D341Med (cell line): Measurements from ENCODE around the gene HEMK1.

ENCODE experiments used
- DNase-seq: peaks from one replicate; pipeline ENCODE4 v3.0.0; 2012; ENCODE audit warnings: low spot score

HEMK1 gene

DNA sequence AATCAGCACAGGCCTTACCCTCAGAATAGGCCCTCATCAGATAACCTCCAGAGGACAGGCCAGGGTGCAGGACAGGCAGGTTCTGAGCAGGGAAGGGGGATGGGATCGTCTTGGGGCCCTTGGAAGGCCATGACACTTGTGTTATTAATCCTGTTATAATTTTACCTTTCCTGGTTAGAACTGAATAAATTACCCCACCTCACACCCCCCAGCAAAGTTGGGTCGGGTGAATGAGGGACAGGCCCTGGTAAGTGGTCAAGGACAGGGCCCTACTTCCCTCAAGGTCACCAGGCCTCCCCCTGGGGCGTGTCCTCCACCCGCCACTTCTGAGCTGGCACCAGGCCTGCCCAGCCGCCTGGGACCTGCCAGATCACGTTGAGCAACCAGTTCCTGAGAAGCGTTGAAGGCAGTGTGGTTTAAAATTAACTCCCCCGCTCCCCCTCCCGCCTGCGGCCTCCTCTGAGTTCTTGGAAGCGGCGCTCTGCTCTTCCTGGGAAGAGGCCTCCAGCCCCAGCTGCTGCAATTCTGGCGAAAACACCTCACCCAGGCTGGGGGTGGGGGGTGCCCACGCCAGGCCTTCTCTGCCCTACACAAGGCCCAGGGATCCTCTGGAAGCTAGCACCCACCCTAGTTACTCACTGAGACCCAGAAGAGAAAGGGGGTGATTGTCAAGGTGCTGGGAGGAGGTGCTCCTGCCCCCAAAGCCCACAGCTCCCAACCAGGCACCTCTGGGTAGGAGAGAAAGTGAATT is 31.7 kb downstream of the HEMK1 start:
- DNase-seq = peak; percentile 77

DNA sequence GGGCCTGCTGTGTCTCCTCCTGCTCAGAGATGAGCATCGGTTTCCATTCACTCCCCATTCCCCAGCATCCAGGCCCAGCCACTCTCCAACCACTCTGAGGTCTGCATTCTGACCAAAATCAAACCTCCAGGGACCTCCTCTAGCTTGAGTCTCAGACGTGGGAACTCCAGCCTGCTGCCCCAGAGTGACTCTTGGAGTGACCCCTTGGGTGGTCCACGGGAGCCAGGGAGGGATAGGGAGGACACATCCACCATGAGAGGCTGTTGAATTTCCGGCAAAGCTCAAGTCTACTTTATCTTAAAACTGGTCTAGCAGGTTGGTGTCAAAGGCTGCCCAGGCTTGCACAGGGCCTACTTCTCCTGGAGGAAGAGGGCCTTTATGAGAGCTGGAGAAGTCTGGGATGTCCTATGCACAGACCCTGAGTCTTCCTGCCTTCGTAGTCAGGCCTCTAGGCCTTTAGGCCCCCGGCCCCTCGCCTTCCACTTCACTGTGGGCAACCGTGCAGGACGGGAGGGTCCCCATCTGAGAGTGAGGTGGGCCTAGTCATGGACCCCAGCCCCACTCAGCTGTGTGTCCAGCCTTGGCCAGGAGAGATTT is 33.4 kb downstream of the HEMK1 start:
- DNase-seq = no peak

DNA sequence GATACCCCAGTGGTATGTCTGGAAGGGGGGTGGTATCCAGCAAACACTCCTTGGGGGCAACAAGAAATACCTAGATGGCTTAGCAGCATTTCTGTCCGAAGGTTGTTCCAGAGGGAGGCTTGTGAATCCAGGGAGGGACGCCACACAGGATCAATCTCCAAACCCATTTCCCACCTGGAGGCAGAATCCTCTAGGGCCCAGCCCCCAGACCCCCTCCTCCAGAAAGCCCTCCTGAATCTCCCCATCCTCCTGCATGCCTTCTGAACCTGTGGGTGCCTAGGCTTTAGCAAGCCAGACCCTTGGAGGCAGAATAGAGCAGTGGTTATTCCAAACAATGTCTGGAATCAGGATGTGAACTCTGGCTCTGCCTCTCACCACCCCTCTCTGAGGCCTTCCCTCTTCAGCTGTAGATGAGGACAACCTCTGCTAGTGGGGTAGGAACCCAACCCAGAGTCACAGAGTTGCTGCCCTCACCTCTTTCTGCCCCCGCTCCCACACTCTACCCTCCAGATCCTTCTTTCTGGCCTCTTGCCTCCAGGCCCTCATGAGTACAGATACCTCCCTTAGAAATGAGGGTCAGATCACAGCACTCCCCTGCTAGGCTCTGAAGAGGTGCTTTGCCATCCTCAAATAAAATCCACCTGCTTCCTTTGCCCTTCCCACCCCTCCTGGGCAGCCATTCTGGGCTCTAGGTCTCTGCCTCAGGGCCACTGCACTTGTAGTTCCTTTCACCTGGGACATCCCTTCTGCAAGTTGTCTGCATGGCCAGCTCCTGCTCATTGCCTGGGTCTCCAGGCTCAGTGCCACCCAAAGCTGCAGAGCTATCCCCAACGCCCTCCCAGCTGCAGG is 34.2 kb downstream of the HEMK1 start:
- DNase-seq = no peak

DNA sequence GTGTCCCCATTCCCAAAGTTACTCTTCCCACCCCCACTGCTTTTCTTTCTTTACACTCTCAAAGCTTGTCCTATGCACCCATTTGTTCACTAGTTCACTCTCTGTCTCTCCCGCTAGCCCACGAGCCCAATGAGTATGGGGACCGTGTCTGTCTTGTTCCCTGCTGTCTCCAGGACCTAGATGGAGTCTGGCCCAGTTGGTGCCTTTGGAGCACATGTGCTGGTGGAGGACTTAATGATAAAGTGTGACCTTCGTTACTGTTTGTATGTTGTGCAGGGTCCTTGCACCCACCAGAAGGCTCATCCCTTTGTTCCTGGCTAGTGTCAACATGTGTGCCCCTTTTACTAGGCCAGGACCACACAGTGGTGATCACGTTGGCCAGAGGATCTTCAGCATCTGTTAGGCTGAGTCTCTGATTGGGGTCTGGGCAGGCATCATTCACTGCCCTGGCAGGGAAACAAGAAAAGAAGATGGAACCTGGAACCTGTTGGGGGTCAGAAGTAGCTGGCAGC is 34.8 kb downstream of the HEMK1 start:
- no peak for DNase-seq

DNA sequence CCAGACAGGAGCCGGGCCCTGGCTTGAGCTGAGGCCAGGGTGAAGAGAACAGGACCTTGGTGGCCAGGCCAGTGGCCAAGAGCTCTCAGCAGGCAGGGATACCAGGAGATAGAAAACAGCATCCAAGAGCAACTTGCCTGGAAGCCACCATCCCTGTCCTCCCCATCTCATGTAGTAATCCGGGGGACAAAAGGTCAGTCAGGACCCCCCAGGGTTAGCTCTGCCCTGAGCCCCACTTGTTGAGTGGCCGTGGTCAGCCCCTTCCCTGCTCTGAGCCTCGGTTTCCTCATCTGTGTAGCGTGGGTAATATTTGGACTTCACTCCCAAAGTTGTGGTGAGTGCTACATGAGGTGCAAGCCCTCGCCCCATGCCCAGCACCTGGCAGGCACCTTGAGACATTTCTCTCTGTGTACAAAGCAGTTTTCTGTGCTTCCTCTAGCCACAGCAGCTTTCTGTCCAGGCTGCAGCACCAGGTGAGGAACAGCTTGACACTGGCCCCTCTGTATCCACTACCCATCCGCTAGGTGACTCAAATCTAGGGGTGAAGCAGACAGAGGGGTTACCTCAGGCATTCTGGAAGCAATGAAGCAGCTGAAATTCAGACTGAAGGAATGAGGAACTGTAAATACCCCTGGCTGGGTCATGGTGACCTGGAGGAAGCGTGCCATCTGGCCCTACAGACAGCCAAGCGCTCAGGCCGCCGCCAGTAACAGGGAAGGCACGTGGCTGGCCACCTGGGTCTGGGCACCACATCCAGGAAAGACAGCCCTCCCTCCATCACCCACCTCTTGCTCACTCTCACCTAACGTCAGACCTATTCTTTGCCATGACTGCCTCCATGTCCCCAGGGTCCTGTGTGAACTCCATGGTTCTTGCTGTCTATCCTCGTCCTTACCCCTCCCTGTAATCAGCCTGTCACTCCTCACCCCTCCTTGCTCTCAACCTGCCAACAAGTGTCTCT is 35.6 kb downstream of the HEMK1 start:
- no peak for DNase-seq

DNA sequence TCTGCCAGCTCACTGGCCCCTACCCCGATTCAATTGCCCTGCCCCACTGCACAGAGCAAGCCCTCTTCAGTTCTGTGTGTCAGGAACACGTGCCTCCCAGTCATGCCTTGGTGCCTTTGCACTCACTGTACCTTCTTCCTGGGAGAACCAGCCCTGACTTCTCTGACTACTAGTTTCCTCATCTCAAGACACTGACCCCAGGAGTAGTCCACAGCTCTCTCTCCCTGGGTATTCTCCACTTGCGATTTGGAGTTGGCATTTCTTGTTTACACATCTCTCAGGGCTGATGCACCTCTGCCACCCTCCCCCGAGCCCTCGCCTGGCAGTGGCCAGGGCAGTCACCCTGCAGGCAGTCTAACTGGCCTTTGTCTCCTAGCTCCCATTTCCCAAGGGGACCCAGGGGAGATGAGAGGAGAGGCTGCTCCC is 36.6 kb downstream of the HEMK1 start:
- DNase-seq = no peak

DNA sequence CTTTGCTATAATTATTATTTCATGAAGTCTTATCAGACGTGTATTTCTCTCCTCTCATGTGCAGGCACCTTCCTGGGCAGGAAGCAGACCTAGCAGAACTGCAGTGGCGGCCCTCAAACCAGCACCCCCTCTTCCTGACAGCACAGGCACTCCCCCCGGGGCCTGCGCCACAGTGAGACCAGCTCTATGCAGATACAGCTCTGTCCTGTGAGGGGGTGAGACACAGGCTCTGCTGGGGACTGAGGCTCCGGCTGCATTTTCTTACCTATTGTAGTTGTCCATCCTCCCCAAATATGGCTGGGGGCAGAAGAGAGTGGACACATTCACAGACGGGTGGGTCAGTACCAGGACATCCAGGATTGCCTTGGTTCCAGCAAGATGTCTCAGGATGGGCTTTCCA is 37.3 kb downstream of the HEMK1 start:
- DNase-seq = no peak

DNA sequence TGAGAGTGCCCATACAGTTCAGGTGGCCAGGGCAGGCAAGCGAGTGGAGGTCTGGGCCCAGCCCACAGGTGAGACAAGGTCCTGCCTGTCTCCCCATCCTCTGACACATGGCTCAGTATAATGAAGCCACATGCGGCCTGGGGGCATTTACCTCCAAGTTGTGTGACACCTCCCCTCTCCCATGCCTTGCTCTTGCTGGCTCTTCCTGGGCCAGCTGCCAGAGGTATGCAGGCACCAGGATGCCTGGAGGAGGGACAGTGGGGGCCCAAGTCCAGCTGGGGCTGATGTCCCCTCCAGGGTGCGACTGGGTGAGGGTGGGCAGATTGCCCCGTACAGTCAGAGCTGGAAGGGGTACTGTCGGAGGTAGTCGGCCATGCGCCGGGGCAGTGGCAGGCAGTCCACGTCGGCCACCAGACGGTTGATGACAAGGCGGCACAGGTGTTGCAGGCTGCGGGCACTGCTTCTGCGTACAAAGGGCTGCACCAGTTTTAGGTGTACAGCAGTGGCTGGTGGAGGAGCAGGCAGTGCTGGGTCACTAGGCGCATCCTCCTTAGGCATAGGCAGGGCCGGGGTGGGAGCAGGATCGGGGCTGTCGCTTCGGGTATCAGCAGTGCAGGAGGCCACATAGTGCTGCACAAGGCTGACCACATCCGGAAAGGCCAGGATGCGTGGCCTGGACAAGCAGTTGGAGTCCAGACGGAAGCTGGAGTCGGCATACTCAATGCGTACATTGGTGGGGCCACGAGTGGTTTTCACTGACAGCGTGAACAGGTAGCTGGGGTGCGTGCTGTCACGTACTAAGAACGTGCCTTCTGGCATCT is 38.2 kb downstream of the HEMK1 start:
- no peak for DNase-seq

DNA sequence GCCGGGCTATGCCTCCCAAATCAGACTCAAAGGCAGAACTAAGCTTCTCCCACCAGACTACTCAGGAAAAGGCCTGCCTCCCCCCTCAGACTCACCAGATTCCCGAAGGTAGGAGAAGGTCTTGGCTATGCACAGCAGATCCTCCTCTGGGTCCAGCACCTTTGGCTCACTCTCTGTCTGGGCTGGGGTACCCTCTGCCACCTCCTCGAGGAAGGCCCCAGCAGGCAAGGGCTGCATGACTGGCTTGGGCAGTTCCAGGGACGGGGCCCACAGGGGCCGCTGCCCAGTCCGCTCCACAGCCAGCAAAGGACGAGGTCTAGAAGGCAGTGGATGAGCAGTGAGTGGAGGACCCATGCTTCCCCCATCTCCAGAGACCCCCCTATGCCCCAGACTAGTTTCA is 39.0 kb downstream of the HEMK1 start:
- no peak for DNase-seq

DNA sequence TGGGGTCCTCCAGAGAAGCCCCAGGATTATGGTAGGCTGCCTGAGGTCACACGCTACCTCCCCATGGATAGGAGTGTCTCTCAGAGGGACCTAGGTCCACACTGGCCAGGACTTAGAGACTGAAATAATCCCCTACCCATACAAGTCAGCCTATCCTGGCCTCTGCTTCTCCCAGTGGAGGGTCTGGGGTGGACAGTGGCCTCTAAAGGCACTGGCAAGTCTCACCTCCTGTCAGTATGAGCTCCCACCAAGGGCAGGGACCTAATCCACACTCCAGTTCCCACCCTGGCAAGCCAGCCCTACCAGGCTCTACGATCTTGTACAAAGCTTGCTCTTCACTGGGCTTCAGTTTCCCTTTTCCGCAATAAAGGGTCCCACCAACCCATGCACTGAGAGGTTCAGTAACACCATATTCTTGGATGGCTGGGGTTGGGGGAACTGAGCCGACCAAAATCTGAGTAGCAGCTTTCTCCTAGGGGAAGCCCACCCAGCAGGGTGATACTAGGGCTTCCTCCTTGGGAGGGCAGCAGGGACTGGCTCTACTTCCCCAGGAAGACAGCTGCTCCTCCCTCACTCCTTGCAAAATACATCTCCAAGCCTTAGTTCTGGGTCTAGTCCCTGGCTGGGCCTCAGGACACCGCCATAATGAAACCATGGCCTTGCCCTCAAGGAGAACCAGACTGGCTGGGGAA is 39.9 kb downstream of the HEMK1 start:
- no peak for DNase-seq

DNA sequence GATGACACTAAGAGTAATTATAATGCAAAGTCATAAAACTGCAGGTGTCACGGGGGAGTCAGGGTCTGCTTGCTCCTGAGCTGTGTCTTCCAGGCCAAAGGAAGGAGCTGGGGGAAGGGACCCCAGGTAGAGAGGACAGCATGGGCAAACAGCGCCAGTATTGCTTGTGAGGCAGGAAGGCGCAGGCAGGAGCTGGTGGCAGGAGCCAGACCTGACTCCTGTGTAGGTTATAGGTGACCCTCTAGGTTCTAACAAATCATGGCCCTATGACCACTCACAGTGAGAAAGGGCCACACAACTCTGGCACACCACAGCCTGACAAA is 40.4 kb downstream of the HEMK1 start:
- no peak for DNase-seq

DNA sequence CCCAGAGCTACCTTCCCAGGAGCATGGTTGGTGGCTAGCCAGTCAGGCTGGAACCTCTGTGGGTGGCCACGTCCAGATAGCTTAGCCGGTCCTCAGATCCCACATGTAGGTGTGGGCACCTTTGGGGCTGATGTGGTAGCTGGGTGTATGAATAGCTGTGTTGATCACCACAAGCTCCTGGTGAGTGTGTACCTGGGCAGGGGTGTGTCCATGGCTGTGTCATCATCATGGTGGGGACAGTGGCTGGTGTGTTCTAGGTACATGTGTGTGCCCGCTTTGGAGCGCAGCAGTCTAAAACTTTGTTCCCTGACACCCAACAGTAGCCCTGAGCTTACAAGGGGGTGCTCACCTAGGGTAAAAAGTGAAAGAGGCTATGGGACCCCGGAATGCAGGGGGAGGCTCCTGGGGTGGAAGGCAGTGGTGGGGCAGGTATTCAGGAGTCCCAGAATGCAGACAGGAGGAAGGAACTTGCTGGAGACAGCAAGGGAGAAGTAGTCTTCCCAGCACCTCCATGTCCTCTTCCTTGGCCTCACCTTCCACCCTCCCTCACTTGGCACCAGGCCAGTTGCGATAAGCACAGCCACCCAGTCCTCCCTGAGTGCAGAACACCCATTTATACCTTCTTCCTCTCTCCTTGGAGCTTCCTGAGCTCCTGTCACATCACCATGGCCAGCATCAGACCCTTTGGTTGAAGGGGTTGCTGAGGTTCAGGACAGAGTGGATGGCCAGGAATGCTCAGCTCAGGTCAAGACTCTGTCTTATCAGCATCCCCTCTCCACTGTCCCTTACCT is 41.1 kb downstream of the HEMK1 start:
- DNase-seq = no peak

DNA sequence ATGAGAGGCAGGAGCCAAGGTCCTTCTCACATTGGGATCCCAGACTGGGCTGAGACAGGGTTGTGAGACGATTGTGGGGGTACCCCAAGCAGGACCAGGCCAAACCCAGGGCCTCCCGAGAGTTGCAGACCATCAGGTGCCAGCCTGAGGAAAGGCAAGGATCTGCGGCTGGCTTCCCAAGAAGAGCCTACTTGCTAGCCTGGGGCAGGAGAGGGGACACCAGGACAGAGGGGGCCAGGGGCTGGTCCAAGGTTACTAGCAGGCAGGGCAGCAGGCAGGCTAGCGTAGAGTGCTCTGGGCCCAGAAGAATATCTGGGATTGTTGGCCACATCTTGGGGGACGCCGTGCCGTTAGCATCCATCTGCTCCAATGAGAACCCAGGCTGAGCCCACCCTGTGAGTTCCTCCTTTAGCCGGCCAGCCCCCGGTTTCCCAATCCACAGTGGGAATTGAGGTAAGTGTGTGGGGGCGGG is 41.7 kb downstream of the HEMK1 start:
- DNase-seq = no peak

DNA sequence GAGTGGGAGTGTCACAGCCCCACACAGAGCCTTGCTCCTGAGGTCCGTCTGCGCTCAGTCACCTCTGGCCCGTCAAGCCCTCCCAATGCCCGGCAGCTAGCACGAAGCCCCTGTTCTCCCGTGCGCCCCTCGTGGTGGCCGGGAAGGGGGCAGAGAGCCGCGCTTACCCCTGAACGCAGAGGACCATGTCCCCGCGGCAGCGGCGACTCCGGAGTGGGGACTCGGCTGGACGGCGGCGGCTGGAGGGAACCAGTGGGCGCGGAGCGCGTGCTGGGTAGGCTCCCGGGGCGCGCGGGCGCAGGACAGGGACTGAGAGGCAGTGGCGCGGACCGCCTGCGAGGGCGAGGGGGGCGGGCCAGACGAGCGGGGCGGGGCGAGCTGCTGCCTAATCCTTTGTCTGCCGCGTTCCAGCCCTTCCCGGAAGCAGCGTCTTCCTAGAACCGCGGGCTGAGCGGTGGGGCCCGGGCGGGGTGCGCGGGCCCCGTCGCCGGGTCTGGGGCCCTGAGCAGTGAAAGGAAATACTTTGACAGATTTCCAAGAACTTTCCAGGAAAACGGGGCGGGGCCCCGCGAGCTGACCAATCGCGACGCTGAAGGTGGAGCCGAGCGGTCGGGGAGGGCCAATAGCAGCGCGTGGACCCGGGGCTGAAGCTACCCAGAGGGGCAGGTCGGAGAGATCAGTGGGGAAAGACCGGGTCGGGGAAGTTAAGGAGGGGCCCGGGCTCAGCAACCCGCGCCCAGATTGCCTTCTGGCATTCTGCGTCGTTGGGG is 42.3 kb downstream of the HEMK1 start, which contains the start of gene CISH:
CISH (minus strand) TSS at position 311 of the 770 bp plus-strand sequence; CDS start at position 187, 124 bp downstream.
- DNase-seq = peak; percentile 97

DNA sequence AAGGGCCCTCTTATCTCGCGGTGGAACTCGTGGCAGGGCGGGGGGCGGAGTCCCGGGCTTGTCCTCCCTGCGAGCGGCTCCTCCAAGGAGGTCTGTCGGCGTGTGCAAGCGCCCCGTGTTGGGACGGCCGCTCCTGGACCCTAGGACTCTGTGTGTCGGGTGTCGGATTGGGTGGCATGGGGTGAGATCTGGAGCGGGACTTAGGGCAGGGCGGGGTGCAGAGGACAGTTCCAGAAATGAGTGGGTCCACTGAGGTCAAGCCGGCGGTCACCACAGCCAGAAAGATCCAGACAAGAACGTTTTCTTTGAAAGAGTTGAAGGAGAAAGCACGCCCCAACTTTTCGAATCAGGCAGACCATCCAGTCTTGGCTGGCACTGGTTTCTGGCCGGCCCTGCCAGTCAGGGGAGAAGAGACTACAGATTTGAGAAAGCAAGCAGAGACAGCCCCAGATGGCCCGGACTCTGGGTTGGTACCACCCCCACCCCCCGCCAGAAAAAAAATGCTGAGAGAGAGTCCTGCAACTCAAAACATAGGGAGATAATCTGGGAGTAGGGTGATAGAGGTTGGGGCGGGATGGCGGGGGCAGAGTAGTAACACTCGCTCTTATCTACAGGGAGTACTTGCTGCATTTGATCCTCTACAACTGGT is 43.0 kb downstream of the HEMK1 start:
- no peak for DNase-seq

DNA sequence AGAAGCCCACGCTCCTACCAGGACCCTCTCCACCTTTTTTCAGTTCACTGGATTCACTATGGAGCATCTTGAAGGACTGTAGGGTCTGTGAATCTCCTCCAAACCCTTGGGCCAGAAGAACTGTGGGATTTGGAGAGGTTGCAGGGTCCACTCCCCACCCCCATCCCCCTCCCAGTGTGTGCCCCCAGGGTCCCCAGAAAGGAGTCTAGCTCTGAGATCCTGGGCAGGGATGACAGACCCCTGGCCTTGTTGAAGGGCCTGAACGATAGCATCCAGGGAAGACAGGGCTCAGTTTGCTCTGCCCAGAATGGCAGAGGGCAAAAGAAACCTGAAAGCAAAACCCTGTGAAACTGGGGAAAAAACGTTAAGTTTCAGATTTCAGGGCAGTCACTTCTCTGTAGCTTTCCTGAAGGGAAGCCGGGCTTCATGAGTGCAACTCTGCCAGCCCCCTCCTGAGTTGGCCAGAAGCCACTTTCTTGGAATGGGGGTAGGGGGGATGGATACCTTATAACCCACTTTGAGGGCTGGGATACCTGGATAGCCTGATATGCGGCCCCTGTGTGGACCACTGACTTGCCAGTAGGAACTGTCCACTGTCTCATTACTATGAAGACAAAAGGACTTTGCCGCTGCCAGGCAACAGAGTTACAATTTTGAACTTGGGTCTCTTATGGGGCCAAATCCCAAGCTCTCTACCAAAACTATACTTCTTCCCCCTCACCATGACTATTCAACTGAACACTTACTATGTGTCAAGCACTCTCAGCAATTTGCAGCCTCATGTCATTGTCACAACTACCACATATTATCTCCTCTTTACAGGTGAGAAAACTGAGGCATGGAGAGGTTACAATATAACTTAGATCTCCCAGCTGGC is 43.9 kb downstream of the HEMK1 start:
- DNase-seq = no peak

DNA sequence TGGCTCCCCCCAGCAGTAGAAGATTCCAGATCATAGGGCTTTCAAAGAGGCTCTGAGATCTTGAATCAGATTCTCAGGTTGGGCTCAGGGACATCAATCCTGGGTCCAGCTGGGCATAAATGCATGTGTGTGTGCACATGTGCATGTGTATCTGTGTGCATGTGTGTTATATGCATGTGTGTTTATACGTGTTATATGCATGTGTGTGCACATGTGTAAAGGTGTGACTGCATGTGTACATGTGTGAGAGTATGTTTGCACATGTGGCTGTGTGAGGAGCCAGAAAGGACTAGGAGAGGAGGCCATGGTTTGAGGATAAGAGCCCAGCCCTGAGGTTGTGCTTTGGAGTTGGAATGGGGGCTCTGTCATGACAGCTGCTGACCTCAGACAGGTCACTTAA is 45.9 kb downstream of the HEMK1 start:
- no peak for DNase-seq
